Measurements from ENCODE around the gene FATE1. TPM values are rescaled to one million over a fixed set of nuclear protein-coding genes. Genes with fewer than 3 reads are reported as not detected.

Gene FATE1
- total RNA-seq, 1 experiment from 2014 or later = not detected

DNA sequence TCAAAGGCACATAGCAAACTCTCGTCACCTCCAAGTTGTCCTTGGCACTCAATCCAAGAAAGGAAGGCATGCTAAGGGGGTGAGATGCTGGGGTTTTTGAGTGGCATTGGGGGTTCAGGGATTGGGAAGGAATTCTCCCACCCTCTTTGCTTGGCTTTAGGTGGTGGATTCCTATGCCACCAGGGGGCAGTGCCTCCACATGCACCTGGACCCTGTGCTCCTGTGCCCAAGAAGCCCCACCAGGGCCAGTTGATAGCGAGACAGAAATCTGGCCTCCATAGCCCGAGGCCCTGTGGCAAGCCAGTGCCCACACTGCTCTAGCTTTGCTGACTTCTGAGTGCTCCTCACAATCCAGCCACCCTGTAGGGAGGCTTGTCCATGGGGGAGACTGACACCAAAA lies 2.0 kb upstream of the FATE1 start:
- POLR2A ChIA-PET = interaction anchor here (0.6 kb wide), 1 partner anchor 1592 kb away, joined by 14 read pairs; no protein-coding TSS in a partner anchor
- Histone ChIP-seq H3K9me3 (ENCODE audit: control insufficient read depth, insufficient read depth, low read depth, low read length) (no peaks in the 10 kb centered on the region), H3K36me3 (ENCODE audit: control insufficient read depth, insufficient read depth, low read length) (no peaks in the 10 kb centered on the region), H3K4me3 (ENCODE audit: low read depth in 2 of 2, low read length in 2 of 2) (no peak overlapping the region), H3K27ac (ENCODE audit: low read length) (no peak overlapping the region), H3K4me1 (ENCODE audit: control insufficient read depth, insufficient read depth, low read length) (no peaks in the 10 kb centered on the region), H3K27me3 (ENCODE audit: control insufficient read depth, insufficient read depth, low read length) (no peaks in the 10 kb centered on the region)
- TF ChIP-seq, protein P1, sequence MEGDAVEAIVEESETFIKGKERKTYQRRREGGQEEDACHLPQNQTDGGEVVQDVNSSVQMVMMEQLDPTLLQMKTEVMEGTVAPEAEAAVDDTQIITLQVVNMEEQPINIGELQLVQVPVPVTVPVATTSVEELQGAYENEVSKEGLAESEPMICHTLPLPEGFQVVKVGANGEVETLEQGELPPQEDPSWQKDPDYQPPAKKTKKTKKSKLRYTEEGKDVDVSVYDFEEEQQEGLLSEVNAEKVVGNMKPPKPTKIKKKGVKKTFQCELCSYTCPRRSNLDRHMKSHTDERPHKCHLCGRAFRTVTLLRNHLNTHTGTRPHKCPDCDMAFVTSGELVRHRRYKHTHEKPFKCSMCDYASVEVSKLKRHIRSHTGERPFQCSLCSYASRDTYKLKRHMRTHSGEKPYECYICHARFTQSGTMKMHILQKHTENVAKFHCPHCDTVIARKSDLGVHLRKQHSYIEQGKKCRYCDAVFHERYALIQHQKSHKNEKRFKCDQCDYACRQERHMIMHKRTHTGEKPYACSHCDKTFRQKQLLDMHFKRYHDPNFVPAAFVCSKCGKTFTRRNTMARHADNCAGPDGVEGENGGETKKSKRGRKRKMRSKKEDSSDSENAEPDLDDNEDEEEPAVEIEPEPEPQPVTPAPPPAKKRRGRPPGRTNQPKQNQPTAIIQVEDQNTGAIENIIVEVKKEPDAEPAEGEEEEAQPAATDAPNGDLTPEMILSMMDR (IDR thresholded peaks at IDR 0.05) = peak; percentile 78
- TF ChIP-seq, protein P2, sequence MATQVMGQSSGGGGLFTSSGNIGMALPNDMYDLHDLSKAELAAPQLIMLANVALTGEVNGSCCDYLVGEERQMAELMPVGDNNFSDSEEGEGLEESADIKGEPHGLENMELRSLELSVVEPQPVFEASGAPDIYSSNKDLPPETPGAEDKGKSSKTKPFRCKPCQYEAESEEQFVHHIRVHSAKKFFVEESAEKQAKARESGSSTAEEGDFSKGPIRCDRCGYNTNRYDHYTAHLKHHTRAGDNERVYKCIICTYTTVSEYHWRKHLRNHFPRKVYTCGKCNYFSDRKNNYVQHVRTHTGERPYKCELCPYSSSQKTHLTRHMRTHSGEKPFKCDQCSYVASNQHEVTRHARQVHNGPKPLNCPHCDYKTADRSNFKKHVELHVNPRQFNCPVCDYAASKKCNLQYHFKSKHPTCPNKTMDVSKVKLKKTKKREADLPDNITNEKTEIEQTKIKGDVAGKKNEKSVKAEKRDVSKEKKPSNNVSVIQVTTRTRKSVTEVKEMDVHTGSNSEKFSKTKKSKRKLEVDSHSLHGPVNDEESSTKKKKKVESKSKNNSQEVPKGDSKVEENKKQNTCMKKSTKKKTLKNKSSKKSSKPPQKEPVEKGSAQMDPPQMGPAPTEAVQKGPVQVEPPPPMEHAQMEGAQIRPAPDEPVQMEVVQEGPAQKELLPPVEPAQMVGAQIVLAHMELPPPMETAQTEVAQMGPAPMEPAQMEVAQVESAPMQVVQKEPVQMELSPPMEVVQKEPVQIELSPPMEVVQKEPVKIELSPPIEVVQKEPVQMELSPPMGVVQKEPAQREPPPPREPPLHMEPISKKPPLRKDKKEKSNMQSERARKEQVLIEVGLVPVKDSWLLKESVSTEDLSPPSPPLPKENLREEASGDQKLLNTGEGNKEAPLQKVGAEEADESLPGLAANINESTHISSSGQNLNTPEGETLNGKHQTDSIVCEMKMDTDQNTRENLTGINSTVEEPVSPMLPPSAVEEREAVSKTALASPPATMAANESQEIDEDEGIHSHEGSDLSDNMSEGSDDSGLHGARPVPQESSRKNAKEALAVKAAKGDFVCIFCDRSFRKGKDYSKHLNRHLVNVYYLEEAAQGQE (IDR thresholded peaks at IDR 0.05; ENCODE audit: insufficient read depth in 1 of 2, low read depth in 2 of 2, low read length in 1 of 2) = no peak
- intact Hi-C loops (cut with micrococcal nuclease; ENCODE audit: unreplicated experiment) (loop anchor here (10.0 kb wide), 1 partner anchor 1101 kb away; no protein-coding TSS in a partner anchor), in situ Hi-C loops (cut with HindIII; ENCODE audit: low pct_unique_long_range_greater_than_20kb, low sequenced_read_pairs) (no loop called here)
- ATAC-seq (peak; percentile 93), DNase-seq (ENCODE audit: low read depth, low spot score) (peak; percentile 5)
- BruUV-seq (replicated peaks) = no TSS peak
- CTCF ChIA-PET = no interaction called here

DNA sequence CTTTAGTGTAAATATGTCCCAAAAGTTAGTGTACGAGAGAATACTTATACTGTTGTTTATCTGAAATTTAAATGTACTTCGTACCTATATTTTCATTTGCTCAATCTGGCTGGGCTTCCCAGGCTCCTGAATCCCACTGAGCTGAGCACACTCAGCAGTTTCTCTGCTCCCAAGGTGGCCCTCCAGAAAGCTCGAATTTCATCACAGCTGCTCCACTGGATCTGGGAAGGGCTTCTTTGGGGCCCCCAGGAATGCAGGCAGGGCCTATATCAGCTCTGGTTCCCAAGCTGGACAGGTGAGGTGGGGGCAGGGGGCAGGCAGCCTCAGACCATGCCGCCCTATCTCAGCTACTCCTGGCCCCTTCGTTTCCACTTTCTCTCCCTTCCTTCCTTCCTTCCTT lies 1.5 kb upstream of the FATE1 start:
- no peak overlapping the region for H3K27ac ChIP-seq (ENCODE audit: low read length)
- no peaks in the 10 kb centered on the region for H3K9me3 ChIP-seq (ENCODE audit: control insufficient read depth, insufficient read depth, low read depth, low read length)
- ATAC-seq (no peak), DNase-seq (ENCODE audit: low read depth, low spot score) (no peak)
- no peaks in the 10 kb centered on the region for H3K27me3 ChIP-seq (ENCODE audit: control insufficient read depth, insufficient read depth, low read length)
- no TSS peak for BruUV-seq (replicated peaks)
- in situ Hi-C loops (cut with HindIII; ENCODE audit: low pct_unique_long_range_greater_than_20kb, low sequenced_read_pairs) (no loop called here), intact Hi-C loops (cut with micrococcal nuclease; ENCODE audit: unreplicated experiment) (loop anchor here (10.0 kb wide), 1 partner anchor 1100 kb away; no protein-coding TSS in a partner anchor)
- no peak overlapping the region for H3K4me3 ChIP-seq (ENCODE audit: low read depth in 2 of 2, low read length in 2 of 2)
- ChIA-PET CTCF (no interaction called here), POLR2A (no interaction called here)
- TF ChIP-seq, protein P1 (IDR thresholded peaks at IDR 0.05) = no peak
- TF ChIP-seq TCF7L2 (IDR thresholded peaks at IDR 0.05; ENCODE audit: low read depth, low read length) (no peak), POLR2AphosphoS5 (IDR thresholded peaks at IDR 0.05; ENCODE audit: low read depth, low read length) (no peak), SIN3A (IDR thresholded peaks at IDR 0.05; ENCODE audit: borderline replicate concordance, insufficient read depth, low read depth, low read length) (no peak)
- TF ChIP-seq, protein P2 (IDR thresholded peaks at IDR 0.05; ENCODE audit: insufficient read depth in 1 of 2, low read depth in 2 of 2, low read length in 1 of 2) = no peak
- H3K36me3 ChIP-seq (ENCODE audit: control insufficient read depth, insufficient read depth, low read length) = no peaks in the 10 kb centered on the region
- no peaks in the 10 kb centered on the region for H3K4me1 ChIP-seq (ENCODE audit: control insufficient read depth, insufficient read depth, low read length)
